DND-41 (cell line): ENCODE data around the gene SPP2.

Experiments used
- ATAC-seq: fragments of 200-7000 bp; cut with Tn5 transposase; 3 replicates; pipeline ENCODE4 v1.9.1; 2021; ENCODE audit warnings: low read depth; ENCODE audit not compliant: insufficient read depth
- DNase-seq: peaks from one replicate; pipeline ENCODE4 v3.0.0-alpha.2; 2020
- H2AFZ ChIP-seq: 2 replicates; pipeline ENCODE4 v1.6.0; 2012; ENCODE audit warnings: low read depth, low read length
- H3K27ac ChIP-seq: 2 replicates; pipeline ENCODE4 v1.5.1; 2012; ENCODE audit warnings: low read length, inconsistent platforms
- H3K27me3 ChIP-seq: fragments of 200-600 bp; sonication (generic); 2 replicates; pipeline ENCODE4 v1.6.0; 2012; ENCODE audit warnings: low read length, mild to moderate bottlenecking, inconsistent platforms; ENCODE audit not compliant: insufficient read depth, poor library complexity
- H3K36me3 ChIP-seq: 2 replicates; pipeline ENCODE4 v1.5.1; 2012; ENCODE audit warnings: low read length, inconsistent platforms; ENCODE audit not compliant: insufficient read depth
- H3K4me1 ChIP-seq: 2 replicates; pipeline ENCODE4 v1.5.1; 2012; ENCODE audit warnings: mild to moderate bottlenecking, low read length; ENCODE audit not compliant: insufficient read depth
- H3K4me2 ChIP-seq: 2 replicates; pipeline ENCODE4 v1.6.0; 2012; ENCODE audit warnings: mild to moderate bottlenecking, moderate library complexity, low read length, inconsistent platforms; ENCODE audit not compliant: insufficient read depth
- H3K4me3 ChIP-seq, 2 experiments: fragments of 200-600 bp in 1 of 2; shearing (Covaris generic) in 1 of 2; 2 replicates each; pipeline ENCODE4 v1.5.1; 2012 to 2016; ENCODE audit warnings: inconsistent platforms in 2 of 2, low read length in 2 of 2, mild to moderate bottlenecking in 2 of 2, low read depth in 1 of 2, moderate library complexity in 1 of 2
- H3K79me2 ChIP-seq: 2 replicates; pipeline ENCODE4 v1.6.0; 2012; ENCODE audit warnings: low read length, inconsistent platforms; ENCODE audit not compliant: insufficient read depth
- H3K9ac ChIP-seq: 2 replicates; pipeline ENCODE4 v1.6.0; 2012; ENCODE audit warnings: low read depth, mild to moderate bottlenecking, inconsistent platforms, low read length, moderate library complexity
- H3K9me3 ChIP-seq: 2 replicates; pipeline ENCODE4 v1.5.1; 2012; ENCODE audit warnings: low read length, moderate library complexity, mild to moderate bottlenecking, inconsistent platforms; ENCODE audit not compliant: insufficient read depth, severe bottlenecking
- H4K20me1 ChIP-seq: 2 replicates; pipeline ENCODE4 v1.6.0; 2012; ENCODE audit warnings: low read length; ENCODE audit not compliant: insufficient read depth
- EZH2 ChIP-seq: IDR thresholded peaks from 3 replicates; pipeline ENCODE4 v1.6.1; 2012; ENCODE audit warnings: borderline replicate concordance, low read depth, mild to moderate bottlenecking, moderate library complexity, low read length, inconsistent platforms; ENCODE audit not compliant: severe bottlenecking
- TF ChIP-seq, protein P1 (sequence below): IDR thresholded peaks from 2 replicates; pipeline ENCODE4 v1.5.1; 2012; ENCODE audit warnings: borderline replicate concordance, low read length, moderate library complexity, mild to moderate bottlenecking; ENCODE audit not compliant: poor library complexity, severe bottlenecking; ENCODE audit errors: extremely low read depth

Gene SPP2, protein sequence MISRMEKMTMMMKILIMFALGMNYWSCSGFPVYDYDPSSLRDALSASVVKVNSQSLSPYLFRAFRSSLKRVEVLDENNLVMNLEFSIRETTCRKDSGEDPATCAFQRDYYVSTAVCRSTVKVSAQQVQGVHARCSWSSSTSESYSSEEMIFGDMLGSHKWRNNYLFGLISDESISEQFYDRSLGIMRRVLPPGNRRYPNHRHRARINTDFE

DNA sequence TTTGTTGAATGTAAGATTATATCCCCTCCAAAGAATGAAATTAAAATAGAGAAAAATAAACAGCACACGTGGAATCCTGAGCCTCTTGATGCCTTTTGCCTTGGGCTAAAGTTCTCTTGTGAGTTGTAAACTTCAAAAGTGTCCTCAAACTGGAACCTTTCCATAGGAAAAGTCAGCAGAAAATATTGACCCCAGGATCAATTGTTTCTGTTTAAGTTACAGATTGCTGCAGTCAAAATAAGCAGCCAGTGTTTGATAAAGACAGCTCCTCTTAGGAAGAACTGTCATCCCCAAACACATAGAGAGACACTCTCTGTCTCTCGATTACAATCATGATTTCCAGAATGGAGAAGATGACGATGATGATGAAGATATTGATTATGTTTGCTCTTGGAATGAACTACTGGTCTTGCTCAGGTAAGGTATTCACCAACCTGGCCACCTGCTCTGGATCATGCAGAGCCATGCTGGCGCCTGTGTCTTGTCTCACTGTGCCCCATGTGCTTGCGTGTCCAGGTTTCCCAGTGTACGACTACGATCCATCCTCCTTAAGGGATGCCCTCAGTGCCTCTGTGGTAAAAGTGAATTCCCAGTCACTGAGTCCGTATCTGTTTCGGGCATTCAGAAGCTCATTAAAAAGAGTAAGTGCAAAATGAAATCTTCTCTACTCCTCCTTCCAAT lies at the start of gene SPP2:
Gene SPP2 (plus strand): TSS at position 248 of the 681 bp plus-strand sequence. CDS start 85 bp downstream, at position 333.
- H2AFZ ChIP-seq, result no peak within 1 kb of the TSS
- no peak within 1 kb of the TSS for H3K4me3 ChIP-seq
- no peak within 1 kb of the TSS for H3K9ac ChIP-seq
- DNase-seq (no peak), ATAC-seq (no peak)
- H3K4me1 ChIP-seq, result no peaks in the 10 kb centered on the region
- peaks cover 10% of the 10 kb centered on the region for H3K27me3 ChIP-seq
- H3K27ac ChIP-seq, result no peak within 1 kb of the TSS
- no peaks in the 10 kb centered on the region for H4K20me1 ChIP-seq
- TF ChIP-seq EZH2, result no peak
- TF ChIP-seq, protein P1, sequence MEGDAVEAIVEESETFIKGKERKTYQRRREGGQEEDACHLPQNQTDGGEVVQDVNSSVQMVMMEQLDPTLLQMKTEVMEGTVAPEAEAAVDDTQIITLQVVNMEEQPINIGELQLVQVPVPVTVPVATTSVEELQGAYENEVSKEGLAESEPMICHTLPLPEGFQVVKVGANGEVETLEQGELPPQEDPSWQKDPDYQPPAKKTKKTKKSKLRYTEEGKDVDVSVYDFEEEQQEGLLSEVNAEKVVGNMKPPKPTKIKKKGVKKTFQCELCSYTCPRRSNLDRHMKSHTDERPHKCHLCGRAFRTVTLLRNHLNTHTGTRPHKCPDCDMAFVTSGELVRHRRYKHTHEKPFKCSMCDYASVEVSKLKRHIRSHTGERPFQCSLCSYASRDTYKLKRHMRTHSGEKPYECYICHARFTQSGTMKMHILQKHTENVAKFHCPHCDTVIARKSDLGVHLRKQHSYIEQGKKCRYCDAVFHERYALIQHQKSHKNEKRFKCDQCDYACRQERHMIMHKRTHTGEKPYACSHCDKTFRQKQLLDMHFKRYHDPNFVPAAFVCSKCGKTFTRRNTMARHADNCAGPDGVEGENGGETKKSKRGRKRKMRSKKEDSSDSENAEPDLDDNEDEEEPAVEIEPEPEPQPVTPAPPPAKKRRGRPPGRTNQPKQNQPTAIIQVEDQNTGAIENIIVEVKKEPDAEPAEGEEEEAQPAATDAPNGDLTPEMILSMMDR, result no peak
- H3K9me3 ChIP-seq, result no peaks in the 10 kb centered on the region
- H3K4me2 ChIP-seq, result no peak within 1 kb of the TSS
- no peaks in the 10 kb centered on the region for H3K36me3 ChIP-seq
- H3K79me2 ChIP-seq, result no peaks in the 10 kb centered on the region

DNA sequence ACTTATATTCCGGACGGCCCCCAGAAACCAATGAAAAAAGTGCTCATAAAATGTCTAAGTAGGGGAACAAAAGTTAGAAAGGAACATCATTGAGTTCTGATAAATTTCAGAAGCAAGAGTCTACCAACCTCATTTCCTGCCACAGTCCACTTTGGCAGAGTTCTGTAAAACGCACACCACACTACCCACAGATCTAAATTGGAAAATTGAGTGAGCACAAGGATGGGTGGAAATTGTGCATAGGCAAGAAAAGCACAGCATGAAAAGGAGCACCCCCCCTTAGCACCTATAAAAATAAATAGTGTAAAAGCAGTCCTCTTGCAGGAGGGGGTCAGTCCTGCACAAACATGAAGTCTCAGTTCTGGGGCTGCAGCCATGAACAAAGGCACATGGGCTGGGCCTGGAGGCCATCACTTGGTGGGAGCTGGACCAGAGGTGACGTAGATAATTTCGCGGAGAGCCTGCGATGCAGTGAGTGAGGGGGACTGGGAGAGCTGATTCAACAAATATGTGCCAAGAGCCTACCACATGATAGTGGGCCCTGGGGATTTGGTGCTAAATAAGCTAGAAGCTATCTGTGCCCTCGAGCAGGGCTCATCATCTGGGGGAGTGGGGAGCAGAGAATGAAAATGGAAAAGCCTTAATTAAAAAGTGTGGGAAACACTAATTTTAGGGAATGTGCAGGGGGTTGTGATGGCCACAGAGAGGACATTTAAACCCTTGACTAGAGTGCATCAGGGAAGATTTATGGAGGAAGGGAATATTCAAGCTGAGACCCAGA lies 48.9 kb upstream of the SPP2 start:
- no peaks in the 10 kb centered on the region for H3K4me1 ChIP-seq
- 0 out of 3 replicates have a peak, but pooled peaks have one; percentile 35 for ATAC-seq
- no peak overlapping the region for H3K4me2 ChIP-seq
- H3K36me3 ChIP-seq, result no peaks in the 10 kb centered on the region
- H3K4me3 ChIP-seq, result no peak overlapping the region
- H3K9ac ChIP-seq, result no peak overlapping the region
- H3K27me3 ChIP-seq, result peaks cover 37% of the 10 kb centered on the region
- no peak for DNase-seq
- H3K27ac ChIP-seq, result no peak overlapping the region
- peaks cover 2% of the 10 kb centered on the region; the same call in 1 of the 2 replicates for H4K20me1 ChIP-seq
- no peaks in the 10 kb centered on the region for H3K9me3 ChIP-seq
- no peaks in the 10 kb centered on the region for H3K79me2 ChIP-seq
- no peak overlapping the region for H2AFZ ChIP-seq
- no peak for TF ChIP-seq EZH2
- TF ChIP-seq, protein P1, result no peak

DNA sequence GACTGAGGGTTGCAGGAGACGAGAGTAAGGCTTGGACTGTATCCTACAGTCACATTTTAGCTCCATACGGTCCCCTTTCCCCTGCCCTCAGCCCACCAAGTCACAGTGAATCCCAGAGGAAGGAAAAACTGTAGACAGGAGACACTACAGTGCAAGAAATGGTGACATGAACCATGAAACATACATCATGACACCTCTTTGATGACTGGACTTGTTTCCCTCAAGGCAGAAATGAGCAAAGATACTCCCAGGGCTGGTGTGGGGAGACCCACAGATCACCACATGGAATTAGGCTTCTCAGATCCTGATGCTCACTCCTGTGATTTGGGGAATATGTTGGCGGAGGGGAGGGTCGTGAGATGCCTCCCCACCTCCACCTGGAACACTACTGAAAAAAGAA lies 48.2 kb upstream of the SPP2 start:
- Histone ChIP-seq H3K9ac (no peak overlapping the region), H2AFZ (no peak overlapping the region), H3K79me2 (no peaks in the 10 kb centered on the region), H3K4me1 (no peaks in the 10 kb centered on the region), H4K20me1 (peaks cover 2% of the 10 kb centered on the region; the same call in 1 of the 2 replicates), H3K9me3 (no peaks in the 10 kb centered on the region), H3K4me3 (no peak overlapping the region), H3K36me3 (no peaks in the 10 kb centered on the region), H3K4me2 (no peak overlapping the region), H3K27me3 (peaks cover 37% of the 10 kb centered on the region), H3K27ac (no peak overlapping the region)
- DNase-seq (no peak), ATAC-seq (no peak)
- TF ChIP-seq, protein P1, result no peak
- TF ChIP-seq EZH2, result no peak
